Vagina (tissue), 2 donors: ENCODE results near the gene FGF22.

ENCODE experiments used
- CTCF ChIP-seq, 3 experiments: fragments of 450-650 bp in 2 of 3; fragments of 200-600 bp in 1 of 3; sonication (generic) in 1 of 3; IDR thresholded peaks; one replicate each; pipeline ENCODE4 v1.5.1; 2017 to 2019; ENCODE audit warnings: antibody characterized with exemption in 3 of 3, mild to moderate bottlenecking in 2 of 3, moderate library complexity in 2 of 3
- POLR2A ChIP-seq, 2 donors: fragments of 450-650 bp; IDR thresholded peaks; one replicate each; pipeline ENCODE4 v1.6.1; 2017; ENCODE audit warnings: antibody characterized with exemption in 2 of 2, mild to moderate bottlenecking in 2 of 2, moderate library complexity in 2 of 2

GRCh38 chr19:618674-619285 is 20.9 kb upstream of the FGF22 start:
- TF ChIP-seq CTCF (IDR thresholded peaks at IDR 0.05) (no peak), POLR2A (IDR thresholded peaks at IDR 0.05) (no peak)
